Measurements from ENCODE around the gene PPIL4.
A peak's percentile ranks its signal among the peaks of the same experiment; 100 is the strongest.
"Not testable (repeated sequence)": the region's sequence is repeated elsewhere in the genome, so short reads cannot be mapped to it uniquely, and the experiment has no call there.

Gene PPIL4

GRCh38 chr6:149483334-149483725 is 62.5 kb downstream of the PPIL4 start:
- DNase-seq = no peak

GRCh38 chr6:149482545-149483333 is 63.1 kb downstream of the PPIL4 start:
- peak; percentile 58 for DNase-seq

- peak; percentile 63 for DNase-seq
Observed at GRCh38 chr6:149480502-149481280, 65.2 kb downstream of the PPIL4 start.

GRCh38 chr6:149478631-149479314 is 67.1 kb downstream of the PPIL4 start:
- no peak for DNase-seq

GRCh38 chr6:149477544-149477943 is 68.3 kb downstream of the PPIL4 start:
- no peak for DNase-seq

- no peak for DNase-seq
Observed at GRCh38 chr6:149476789-149477455, 68.9 kb downstream of the PPIL4 start.

- no peak for DNase-seq
Observed at GRCh38 chr6:149474108-149474935, 71.5 kb downstream of the PPIL4 start.

GRCh38 chr6:149473080-149474052 is 72.5 kb downstream of the PPIL4 start:
- no peak for DNase-seq

- DNase-seq = no peak
Observed at GRCh38 chr6:149472241-149472640, 73.6 kb downstream of the PPIL4 start.

GRCh38 chr6:149471801-149472200 is 74.0 kb downstream of the PPIL4 start:
- DNase-seq = no peak

- no peak for DNase-seq
Observed at GRCh38 chr6:149470948-149471347, 74.9 kb downstream of the PPIL4 start.

- no peak for DNase-seq
Observed at GRCh38 chr6:149468179-149468578, 77.7 kb downstream of the PPIL4 start.

GRCh38 chr6:149467265-149467664 is 78.6 kb downstream of the PPIL4 start:
- no peak for DNase-seq

- no peak for DNase-seq
Observed at GRCh38 chr6:149464411-149464810, 81.4 kb downstream of the PPIL4 start.

GRCh38 chr6:149463781-149464180 is 82.1 kb downstream of the PPIL4 start:
- DNase-seq = no peak

- not testable (repeated sequence) for DNase-seq
Observed at GRCh38 chr6:149462712-149463111, 83.1 kb downstream of the PPIL4 start.

- DNase-seq = no peak
Observed at GRCh38 chr6:149461670-149462069, 84.2 kb downstream of the PPIL4 start.

GRCh38 chr6:149460249-149460648 is 85.6 kb downstream of the PPIL4 start:
- DNase-seq = not testable (repeated sequence)

- no peak for DNase-seq
Observed at GRCh38 chr6:149459761-149460160, 86.1 kb downstream of the PPIL4 start.

- DNase-seq = no peak
Observed at GRCh38 chr6:149458806-149459205, 87.0 kb downstream of the PPIL4 start.

- no peak for DNase-seq
Observed at GRCh38 chr6:149458196-149458595, 87.6 kb downstream of the PPIL4 start.
